ENCODE measurements around the gene NFKBIE.

Gene NFKBIE

DNA sequence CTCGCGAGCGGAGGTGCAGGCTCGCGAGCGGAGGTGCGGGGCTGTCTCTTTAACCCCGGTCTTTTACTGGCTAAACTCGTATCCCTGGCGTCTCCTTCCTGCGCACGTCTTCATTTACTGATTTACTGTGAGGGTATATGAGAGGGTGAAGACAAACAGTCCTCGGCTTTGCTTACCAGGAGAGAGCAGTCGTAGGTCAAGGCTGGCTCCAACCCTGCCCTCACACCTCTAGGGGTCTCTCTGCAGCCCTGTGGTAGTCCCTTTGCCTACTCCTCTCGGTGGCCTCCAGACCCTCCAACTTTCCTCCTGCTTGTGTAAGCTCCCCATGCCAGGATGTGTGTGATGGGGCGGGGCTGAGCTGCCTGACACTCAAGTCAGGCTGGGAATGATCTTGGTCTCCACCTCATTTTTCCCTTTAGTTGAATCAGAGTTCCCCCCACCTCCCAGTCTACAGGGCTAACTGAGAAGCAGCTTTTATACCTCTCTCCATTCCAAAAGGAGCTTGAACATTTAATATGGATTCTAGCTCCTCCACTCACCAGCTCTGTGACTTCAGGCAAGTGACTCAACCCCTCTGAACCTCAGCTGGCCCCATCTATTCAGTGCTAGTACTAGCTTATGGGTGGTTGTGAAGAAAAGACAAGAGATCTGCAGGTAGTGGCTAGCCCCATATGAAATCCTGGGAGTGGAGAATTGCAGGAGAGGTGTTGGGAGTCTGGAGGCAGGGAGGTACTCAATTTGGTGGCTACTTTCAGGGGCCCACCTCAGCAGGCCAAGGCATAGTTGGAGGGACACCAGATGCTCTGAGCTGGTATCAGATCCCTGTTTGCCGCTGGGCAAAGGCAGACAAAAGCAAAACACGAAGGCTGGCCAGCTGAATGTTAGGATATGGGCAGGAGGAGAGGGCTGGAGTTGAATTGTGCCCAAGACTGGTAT is 41.1 kb downstream of the NFKBIE start:
- no peak for DNase-seq

DNA sequence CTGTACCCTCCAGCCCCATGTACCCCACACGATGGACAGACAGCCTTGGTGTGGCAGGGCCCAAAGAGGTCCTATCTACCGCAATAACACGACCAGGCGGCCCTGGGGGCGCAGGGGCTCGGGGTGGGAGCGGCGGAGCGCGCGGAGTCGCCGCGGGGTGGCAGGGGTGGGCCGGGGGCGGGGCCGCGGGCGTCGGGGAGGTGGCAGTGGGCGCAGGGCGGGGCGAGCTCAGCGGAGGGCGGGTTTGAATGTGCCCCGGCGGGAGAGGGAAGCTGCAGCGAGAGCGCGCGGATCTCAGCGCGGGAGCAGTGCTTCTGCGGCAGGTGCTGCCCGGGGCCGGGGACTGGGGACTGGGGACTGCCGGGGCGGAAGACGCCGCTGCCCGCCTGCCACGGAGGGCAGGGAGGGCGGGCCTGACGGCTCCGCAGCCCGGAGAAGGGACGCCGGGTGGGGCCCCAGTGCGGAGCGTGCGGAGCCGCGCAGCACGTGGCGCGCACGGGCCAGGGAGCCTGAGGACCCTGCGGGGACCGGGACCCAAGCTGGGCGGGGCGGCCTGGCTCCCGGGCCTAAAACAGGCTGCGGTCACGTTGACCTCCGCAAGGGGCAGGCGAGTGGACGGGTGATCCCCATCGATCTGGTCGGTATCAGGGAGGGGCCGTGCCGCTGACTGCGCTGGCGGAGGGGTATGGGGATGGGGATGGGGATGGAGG is 41.9 kb downstream of the NFKBIE start, which contains the start of gene SLC29A1:
SLC29A1 (plus strand) TSS at position 277 of the 710 bp plus-strand sequence. CDS start 3,719 bp downstream, outside the sequence.
- no peak for DNase-seq

DNA sequence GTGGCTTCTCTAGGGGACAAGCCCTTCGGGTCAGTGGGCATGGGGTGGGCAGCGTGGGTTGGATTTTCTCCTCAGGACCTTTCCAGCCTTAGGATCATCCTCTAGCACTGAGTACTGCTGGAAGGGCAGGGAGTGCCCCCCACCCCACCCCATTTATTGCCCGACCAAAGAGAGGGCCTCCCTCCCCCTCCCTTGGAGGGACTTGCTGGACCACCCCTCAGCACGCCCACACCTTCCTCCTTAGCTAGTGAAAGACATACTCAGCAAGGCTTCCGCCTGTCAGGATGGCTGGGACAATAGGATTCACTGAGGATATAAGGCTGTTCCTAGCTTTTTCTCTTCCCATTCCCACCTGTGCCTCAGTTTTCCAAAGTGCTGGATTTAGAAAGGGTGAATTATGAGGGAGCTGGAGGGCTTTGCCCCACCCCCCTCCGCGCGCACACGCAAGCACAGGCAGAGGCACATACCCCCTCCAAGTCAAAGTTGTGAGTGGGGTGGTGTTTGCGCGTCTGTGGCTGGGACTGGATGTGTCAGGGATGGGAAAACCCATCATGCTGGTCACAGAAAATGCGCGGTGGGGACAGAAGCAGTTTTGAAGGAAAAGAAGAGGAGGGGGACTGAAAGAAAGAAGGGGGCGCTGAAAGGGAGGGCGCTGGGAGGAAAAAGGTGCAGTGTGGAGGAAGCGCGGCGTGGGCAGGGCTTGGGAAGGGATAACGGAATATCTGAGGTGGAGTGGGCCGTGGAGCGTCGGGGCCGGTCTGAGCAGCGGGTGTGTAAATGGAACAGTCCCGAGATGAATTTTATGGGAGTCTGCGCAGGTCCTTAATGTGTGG is 42.6 kb downstream of the NFKBIE start:
- DNase-seq = no peak

DNA sequence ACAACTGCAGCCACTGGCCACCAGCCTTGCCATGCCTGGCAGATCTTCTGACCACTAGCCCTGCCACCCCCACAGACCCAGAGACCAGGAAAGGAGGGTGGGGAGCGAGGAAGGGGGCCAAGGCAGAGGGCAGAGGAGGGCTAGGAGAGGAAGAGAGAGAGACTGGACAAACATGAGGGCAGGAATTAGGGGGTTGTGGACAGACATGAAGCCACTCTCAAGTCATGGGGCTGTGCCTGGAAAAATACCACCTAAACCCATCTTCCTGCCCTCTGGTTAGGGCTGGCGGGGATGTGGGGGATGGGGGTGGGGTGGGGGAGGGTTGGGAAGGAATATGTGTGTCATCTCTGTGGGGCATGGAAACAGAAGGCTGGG is 43.4 kb downstream of the NFKBIE start:
- DNase-seq = no peak

DNA sequence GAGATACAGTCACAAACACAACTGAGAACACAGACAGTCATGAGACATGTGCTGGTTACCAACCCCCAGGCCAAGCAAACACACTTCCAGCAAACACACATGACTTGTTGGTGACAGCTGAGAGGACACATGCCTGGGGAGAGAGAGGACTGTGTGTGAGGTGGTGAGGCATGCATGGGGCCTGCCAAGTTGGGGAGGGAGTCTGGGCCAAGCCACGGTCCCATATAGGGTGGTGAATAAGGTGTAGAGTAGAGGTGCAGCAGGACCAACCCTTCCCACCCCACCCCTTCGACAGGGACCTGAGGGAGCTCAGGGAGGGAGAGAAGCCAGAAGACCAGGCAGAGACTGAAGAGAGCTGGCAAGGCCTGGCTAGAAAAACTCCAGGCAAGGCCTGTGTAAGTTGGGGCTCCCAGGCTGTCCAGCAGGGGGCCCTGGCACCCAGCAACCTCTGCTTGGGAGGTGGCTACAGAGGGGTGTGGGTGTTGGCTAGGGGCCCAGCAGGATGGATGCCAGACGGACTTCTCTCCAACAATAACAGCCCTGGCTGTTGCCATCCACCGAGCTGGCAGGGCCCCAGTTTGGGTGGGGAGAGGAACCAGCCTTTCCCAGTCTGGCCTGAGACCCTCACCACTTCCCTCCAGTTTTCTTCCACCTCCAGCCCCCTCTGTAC is 43.9 kb downstream of the NFKBIE start:
- no peak for DNase-seq

DNA sequence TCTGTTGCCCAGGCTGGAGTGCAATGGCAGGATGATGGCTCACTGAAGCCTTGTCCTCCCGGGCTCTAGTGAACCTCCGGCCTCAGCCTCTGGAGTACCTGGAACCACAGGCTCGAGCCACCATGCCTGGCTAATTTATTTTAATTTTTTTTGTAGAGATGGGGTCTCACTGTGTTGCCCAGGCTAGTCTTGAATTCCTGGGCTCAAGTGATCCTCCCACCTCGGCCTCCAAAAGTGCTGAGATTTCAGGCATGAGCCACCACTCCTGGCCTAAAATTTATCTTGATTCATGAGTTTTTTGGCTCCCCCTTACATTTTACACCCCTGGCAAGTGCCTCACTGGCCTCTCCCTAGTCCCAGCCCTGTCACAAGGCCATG is 44.4 kb downstream of the NFKBIE start:
- no peak for DNase-seq

DNA sequence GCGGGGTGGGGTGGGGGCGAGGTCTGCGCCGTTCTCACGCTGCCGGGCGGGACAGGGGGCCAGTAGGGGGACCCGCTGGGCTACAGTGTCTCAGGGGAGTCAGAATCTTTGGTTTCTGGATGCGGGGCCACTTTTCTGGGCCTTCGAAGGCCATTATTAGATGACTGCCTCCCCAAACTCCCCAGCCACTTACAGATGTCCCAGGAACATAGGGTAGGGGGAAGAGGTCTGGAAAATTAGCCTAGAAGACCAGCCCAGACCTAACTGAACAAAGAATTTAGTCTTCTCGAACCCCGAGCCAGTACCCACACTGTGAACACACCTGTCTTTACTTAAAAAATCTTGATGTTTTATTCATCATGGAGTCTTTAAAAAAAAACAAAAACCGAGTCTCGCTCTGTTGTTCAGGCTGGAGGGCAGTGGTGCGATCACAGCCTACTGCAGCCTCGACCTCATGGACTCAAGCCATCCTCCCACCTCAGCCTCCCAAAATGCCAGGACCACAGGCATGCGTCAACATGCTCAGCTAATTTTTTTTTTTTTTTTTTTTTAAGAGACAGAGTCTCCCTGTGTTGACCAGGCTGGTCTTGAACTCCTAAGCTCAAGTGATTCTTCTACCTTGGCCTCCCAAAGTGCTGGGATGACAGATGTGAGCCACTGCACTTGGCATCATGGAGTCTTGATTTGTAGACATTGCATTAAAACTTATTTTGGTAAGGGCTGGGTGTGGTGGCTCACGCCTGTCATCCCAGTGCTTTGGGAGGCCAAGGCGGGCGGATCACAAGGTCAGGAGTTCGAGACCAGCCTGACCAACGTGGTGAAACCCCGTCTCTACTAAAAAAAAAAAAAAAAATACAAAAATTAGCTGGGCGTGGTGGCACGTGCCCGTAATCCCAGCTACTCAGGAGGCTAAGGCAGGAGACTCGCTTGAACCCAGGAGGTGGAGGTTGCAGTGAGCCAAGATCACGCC is 45.3 kb downstream of the NFKBIE start:
- DNase-seq = no peak

DNA sequence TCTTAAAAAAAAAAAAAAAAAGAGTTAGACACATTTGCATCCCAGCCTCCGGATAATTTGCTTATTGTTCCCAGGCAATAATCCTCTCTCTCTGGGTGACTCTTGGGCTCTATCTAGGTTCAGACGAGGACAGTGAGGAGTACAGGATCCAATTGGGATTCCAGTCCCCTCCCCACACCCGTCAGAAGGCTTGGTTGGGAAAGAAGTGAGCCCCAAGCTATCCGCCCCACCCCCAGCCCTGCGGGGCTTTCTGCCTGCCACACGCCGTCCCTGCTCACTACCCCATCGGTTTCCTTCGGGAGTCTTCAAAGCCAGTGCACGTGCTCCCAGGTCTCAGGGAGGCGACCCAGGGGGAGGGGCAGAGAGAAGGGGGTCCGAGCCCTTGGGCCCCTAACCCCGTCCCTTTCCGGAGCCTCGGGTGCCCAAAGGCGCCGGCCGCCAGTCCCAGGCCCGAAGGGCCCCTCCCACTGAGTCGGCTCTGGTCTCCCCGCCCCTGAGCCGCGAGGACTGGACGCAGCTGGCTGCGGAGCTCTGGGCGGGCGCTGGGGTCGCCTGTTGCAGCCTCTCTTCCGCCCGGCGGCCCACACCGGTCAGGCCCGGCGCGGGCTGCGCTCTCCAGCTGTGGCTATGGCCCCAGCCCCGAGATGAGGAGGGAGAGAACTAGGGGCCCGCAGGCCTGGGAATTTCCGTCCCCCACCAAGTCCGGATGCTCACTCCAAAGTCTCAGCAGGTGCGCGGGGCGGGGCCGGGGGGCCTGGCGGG is 46.1 kb downstream of the NFKBIE start:
- DNase-seq = no peak

DNA sequence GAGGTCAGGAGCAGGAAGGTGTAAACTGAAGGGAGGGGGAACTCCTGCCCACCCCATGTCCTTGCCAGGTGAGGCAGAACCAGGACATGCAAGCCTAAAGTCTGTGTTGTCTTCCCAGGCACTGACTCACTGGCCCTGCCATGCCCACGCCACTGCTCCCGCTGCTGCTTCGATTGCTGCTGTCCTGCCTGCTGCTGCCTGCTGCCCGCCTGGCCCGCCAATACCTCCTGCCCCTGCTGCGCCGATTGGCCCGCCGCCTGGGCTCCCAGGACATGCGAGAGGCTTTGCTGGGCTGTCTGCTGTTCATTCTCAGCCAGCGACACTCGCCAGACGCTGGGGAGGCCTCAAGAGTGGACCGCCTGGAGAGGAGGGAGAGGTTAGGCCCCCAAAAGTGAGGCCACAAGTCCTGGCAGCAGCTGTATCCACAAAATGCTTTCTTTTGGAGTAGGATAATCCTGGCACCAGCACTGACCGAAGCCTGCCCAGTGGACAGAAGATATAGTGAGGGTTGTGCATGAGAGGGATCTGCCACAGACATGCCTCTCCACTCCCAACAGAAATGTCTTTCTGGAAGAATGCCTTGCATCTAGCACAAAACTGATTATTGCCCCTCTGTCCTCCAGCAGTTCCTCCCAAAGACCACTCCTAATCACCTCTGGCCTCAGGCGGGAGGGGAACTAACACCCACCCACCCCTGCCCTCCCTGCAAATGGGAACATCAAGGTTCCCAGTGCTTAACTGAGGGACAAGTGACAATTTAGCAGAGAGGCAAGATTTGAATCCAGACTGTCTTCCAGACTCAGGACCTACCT is 47.8 kb downstream of the NFKBIE start:
- no peak for DNase-seq

DNA sequence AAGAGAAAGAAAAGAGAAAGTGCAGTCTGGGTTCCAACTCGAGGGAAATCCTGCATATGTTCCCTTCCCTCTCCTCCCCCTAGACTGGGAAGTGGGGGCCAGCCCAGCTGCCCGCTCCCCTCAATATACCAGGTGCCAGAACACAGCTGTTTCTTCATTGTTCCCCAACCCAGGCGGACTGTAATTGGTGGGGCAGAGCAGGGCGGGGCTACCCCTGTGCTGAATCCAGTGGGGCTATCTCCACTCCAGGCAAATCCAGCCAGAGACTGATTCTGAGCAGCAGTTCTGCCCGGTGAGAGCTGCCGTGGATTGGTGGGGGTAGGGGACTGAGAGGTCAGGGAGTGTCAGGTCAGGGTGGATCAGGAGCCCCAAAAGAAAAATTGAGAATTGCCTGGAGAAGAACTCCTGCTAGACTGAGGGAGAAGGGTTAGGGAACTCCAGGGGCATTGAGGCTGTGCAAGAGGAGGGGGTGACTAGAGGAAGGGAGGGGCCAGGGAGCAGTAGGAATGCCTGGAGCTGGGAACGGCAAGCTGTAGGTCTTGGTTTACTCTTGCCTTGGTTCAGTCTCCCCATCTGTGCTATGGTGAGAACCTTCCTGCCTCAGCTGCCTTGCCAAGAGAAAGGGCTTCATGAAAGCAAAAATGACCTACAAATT is 48.5 kb downstream of the NFKBIE start, which contains the start of gene MYMX:
MYMX (plus strand) TSS at position 250 of the 655 bp plus-strand sequence. CDS start 546 bp downstream, outside the sequence.
- no peak for DNase-seq

DNA sequence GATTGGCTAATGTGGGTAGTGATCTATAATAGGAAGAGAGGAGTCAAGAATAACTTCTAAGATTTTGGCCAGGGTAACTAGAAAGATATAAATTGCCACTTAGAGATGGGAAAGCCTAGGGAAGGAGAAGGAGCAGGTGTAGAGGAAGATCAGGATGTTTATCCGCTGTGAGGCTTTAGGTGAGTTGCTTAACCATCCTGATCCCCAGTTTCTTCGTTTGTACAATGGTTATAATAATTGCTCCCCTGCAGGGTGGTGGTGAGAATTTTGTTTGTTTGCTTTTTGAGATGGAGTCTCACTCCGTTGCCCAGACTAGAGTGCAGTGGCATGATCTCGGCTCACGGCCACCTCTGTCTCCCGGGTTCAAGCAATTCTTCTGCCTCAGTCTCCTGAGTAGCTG is 51.0 kb downstream of the NFKBIE start:
- no peak for DNase-seq

DNA sequence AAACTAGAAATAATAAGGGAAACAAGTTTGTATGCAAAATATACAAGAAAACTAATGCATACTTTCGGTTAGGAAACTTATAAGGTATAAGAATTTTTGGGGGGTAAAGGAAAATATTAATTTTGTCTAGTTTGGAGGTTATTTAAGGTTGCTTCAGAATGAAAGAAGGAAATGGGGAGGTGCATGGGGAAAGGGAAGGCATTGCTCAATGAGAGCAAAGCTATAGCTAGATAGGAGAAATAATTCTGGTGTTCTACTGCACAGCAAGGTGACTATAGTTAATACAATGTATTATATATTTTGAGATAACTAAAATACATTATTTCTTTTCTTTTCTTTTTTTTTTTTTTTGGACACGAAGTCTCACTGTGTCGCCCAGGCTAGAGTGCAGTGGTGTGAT is 54.1 kb downstream of the NFKBIE start:
- DNase-seq = no peak

Measured in NCI-H1417 treated with DMSO at 0.1 percent for 48 hours (cell line).